HepG2 (cell line): ENCODE results near the gene CLN6. TPM values are rescaled to one million over a fixed set of nuclear protein-coding genes. Genes with fewer than 3 reads are reported as not detected.

Experiments
- ATAC-seq: fragments of 200-7000 bp; cut with Tn5 transposase; 3 replicates; pipeline ENCODE4 v1.9.1; 2020; ENCODE audit warnings: mild to moderate bottlenecking, moderate library complexity
- BruUV-seq: library from RNA; stranded (reverse); fragments of 400-500 nt; replicated peaks from 2 replicates; lab custom pipeline; 2021; lab: Mats Ljungman, UMichigan
- CTCF ChIA-PET: fragments of 300-600 bp; formaldehyde crosslinking; extraction: SDS; loops from one replicate; lab custom pipeline; 2021; ENCODE audit warnings: low total read pairs, inconsistent platforms, low intra/inter-chr PET ratio; lab: Yijun Ruan, JAX
- POLR2A ChIA-PET: fragments of 350-600 bp; sonication (Branson Sonifier 250); formaldehyde crosslinking; loops from one replicate; lab custom pipeline; 2020; ENCODE audit warnings: antibody characterized with exemption, inconsistent platforms; lab: Yijun Ruan, JAX
- DNase-seq: peaks from one replicate; pipeline ENCODE4 v3.0.0-alpha.2; 2015; ENCODE audit warnings: low spot score
- FAIRE-seq: peaks from 3 replicates; lab custom pipeline; 2011; peaks lifted over from hg19 to GRCh38; lab: Jason Lieb, UNC
- H2AFZ ChIP-seq: one replicate; pipeline ENCODE4 v1.6.1; 2011; ENCODE audit warnings: low read length, inconsistent platforms
- H3K27ac ChIP-seq: fragments of 300-600 bp; 3 replicates; pipeline ENCODE4 v1.8.0; 2011; ENCODE audit warnings: mixed run types, mild to moderate bottlenecking, mixed read lengths, low read length, inconsistent platforms; ENCODE audit not compliant: insufficient read depth; ENCODE audit errors: extremely low read length
- H3K27me3 ChIP-seq, 2 experiments: fragments of 200-600 bp in 1 of 2; 2 replicates in 1 of 2; 3 replicates in 1 of 2; pipeline versions ENCODE4 v1.6.0 to v1.8.0; 2011; ENCODE audit warnings: low read length in 2 of 2, mild to moderate bottlenecking in 2 of 2, moderate library complexity in 2 of 2, inconsistent platforms in 1 of 2; ENCODE audit not compliant: insufficient read depth in 2 of 2, control insufficient read depth in 1 of 2
- H3K36me3 ChIP-seq, 2 experiments: fragments of 200-600 bp in 1 of 2; replicated peaks in 1 of 2; 2 replicates in 1 of 2; 3 replicates in 1 of 2; pipeline versions ENCODE4 v1.5.1 to v1.8.0; 2011; ENCODE audit warnings: low read length in 2 of 2, inconsistent platforms in 1 of 2; ENCODE audit not compliant: insufficient read depth in 2 of 2, control insufficient read depth in 1 of 2
- H3K4me1 ChIP-seq: 2 replicates; pipeline ENCODE4 v1.5.1; 2012; ENCODE audit warnings: low read length, inconsistent platforms; ENCODE audit not compliant: insufficient read depth
- H3K4me2 ChIP-seq: 2 replicates; pipeline ENCODE4 v1.6.0; 2011; ENCODE audit warnings: low read depth, low read length, inconsistent platforms
- H3K4me3 ChIP-seq, 3 experiments: fragments of 200-600 bp in 1 of 3; sonication (generic), shearing (Covaris generic) in 1 of 3; replicated peaks in 1 of 3; 2 replicates each; pipeline ENCODE4 v1.5.1; 2011 to 2016; ENCODE audit warnings: low read length in 3 of 3, inconsistent platforms in 2 of 3, low read depth in 2 of 3, mild to moderate bottlenecking in 2 of 3, control low read depth in 1 of 3, mixed read lengths in 1 of 3; ENCODE audit not compliant: insufficient read depth in 1 of 3
- H3K79me2 ChIP-seq: one replicate; pipeline ENCODE4 v1.6.1; 2011; ENCODE audit warnings: low read length, inconsistent platforms; ENCODE audit not compliant: insufficient read depth
- H3K9ac ChIP-seq: 2 replicates; pipeline ENCODE4 v1.6.0; 2011; ENCODE audit warnings: mild to moderate bottlenecking, low read depth, low read length, inconsistent platforms; ENCODE audit not compliant: insufficient read depth
- H3K9me3 ChIP-seq: 2 replicates; pipeline ENCODE4 v1.5.1; 2012; ENCODE audit warnings: mild to moderate bottlenecking, low read length
- H4K20me1 ChIP-seq: 2 replicates; pipeline ENCODE4 v1.6.0; 2011; ENCODE audit warnings: inconsistent platforms, mild to moderate bottlenecking, low read length, moderate library complexity; ENCODE audit not compliant: insufficient read depth
- BCL6 ChIP-seq: IDR thresholded peaks from 2 replicates; pipeline ENCODE4 v1.6.1; 2016; ENCODE audit warnings: missing genetic modification reagents, missing compliant biosample characterization
- CAMTA2 ChIP-seq: sonication (generic); formaldehyde crosslinking; IDR thresholded peaks from 2 replicates; pipeline ENCODE4 v1.4.0; 2020; ENCODE audit warnings: mild to moderate bottlenecking, missing genetic modification reagents, borderline replicate concordance
- KLF16 ChIP-seq, 2 experiments: sonication (generic) in 1 of 2; formaldehyde crosslinking in 1 of 2; IDR thresholded peaks; 2 replicates each; pipeline versions ENCODE4 v1.6.1 to v1.8.0; 2016 to 2023; ENCODE audit warnings: missing genetic modification reagents in 2 of 2, missing compliant biosample characterization in 1 of 2
- MAFG ChIP-seq: sonication (generic); formaldehyde crosslinking; IDR thresholded peaks from 2 replicates; pipeline ENCODE4 v1.5.1; 2020; ENCODE audit warnings: mild to moderate bottlenecking, missing genetic modification reagents
- MTF1 ChIP-seq: sonication (generic); formaldehyde crosslinking; IDR thresholded peaks from 2 replicates; pipeline ENCODE4 v1.5.0; 2020; ENCODE audit warnings: missing genetic modification reagents
- NFATC3 ChIP-seq: sonication (generic); formaldehyde crosslinking; IDR thresholded peaks from 2 replicates; pipeline ENCODE4 v1.5.1; 2020; ENCODE audit warnings: mild to moderate bottlenecking, missing genetic modification reagents
- NFIB ChIP-seq: sonication (generic); formaldehyde crosslinking; IDR thresholded peaks from 2 replicates; pipeline ENCODE4 v1.9.0; 2021; ENCODE audit warnings: missing genetic modification reagents, mild to moderate bottlenecking, borderline replicate concordance
- PITX1 ChIP-seq: sonication (generic); formaldehyde crosslinking; IDR thresholded peaks from 2 replicates; pipeline ENCODE4 v1.5.1; 2020; ENCODE audit warnings: mild to moderate bottlenecking, missing genetic modification reagents
- RBFOX2 ChIP-seq: fragments of 200-400 bp; formaldehyde crosslinking; IDR thresholded peaks from 2 replicates; pipeline ENCODE4 v1.6.1; 2017; ENCODE audit warnings: low read depth, mild to moderate bottlenecking, low read length
- SMAD1 ChIP-seq: sonication (generic); formaldehyde crosslinking; IDR thresholded peaks from 2 replicates; pipeline ENCODE4 v1.4.0; 2020; ENCODE audit warnings: missing genetic modification reagents, low read depth, mild to moderate bottlenecking, borderline replicate concordance
- SPEN ChIP-seq: sonication (generic); formaldehyde crosslinking; IDR thresholded peaks from 2 replicates; pipeline ENCODE4 v1.5.1; 2020; ENCODE audit warnings: low read depth, mild to moderate bottlenecking, missing genetic modification reagents
- XRCC5 ChIP-seq: fragments of 200-400 bp; formaldehyde crosslinking; optimal IDR thresholded peaks from 2 replicates; pipeline ENCODE3; 2017; ENCODE audit warnings: mild to moderate bottlenecking, low read length
- ZBTB7A ChIP-seq: sonication (generic); formaldehyde crosslinking; IDR thresholded peaks from 2 replicates; pipeline ENCODE4 v1.8.0; 2022; ENCODE audit warnings: mild to moderate bottlenecking, missing genetic modification reagents
- ZBTB7B ChIP-seq: sonication (generic); formaldehyde crosslinking; IDR thresholded peaks from 2 replicates; pipeline ENCODE4 v1.4.0; 2020; ENCODE audit warnings: missing genetic modification reagents
- ZFP41 ChIP-seq: sonication (generic); formaldehyde crosslinking; IDR thresholded peaks from 2 replicates; pipeline ENCODE4 v1.4.0; 2020; ENCODE audit warnings: mild to moderate bottlenecking, missing genetic modification reagents, borderline replicate concordance
- ZFY ChIP-seq: sonication (generic); formaldehyde crosslinking; IDR thresholded peaks from 2 replicates; pipeline ENCODE4 v1.4.0; 2020; ENCODE audit warnings: missing genetic modification reagents
- ZNF124 ChIP-seq: sonication (generic); formaldehyde crosslinking; IDR thresholded peaks from 2 replicates; pipeline ENCODE4 v1.4.0; 2020; ENCODE audit warnings: missing genetic modification reagents
- ZNF331 ChIP-seq: sonication (generic); formaldehyde crosslinking; IDR thresholded peaks from 2 replicates; pipeline ENCODE4 v1.4.0; 2020; ENCODE audit warnings: missing genetic modification reagents
- ZNF44 ChIP-seq: sonication (generic); formaldehyde crosslinking; IDR thresholded peaks from 2 replicates; pipeline ENCODE4 v1.5.1; 2020; ENCODE audit warnings: mild to moderate bottlenecking, missing genetic modification reagents
- ZNF7 ChIP-seq: IDR thresholded peaks from 2 replicates; pipeline ENCODE4 v1.6.1; 2016; ENCODE audit warnings: missing biosample characterization, missing genetic modification reagents
- WGBS: methylation state at CpG from one replicate; pipeline ENCODE4 v1.1.6; 2017; ENCODE audit warnings: low lambda C conversion rate; 5-methylcytosine and 5-hydroxymethylcytosine counted together
- in situ Hi-C: cut with HindIII; loops from 2 replicates; pipeline ENCODE4 v1.10.0; 2017; ENCODE audit warnings: low pct_unique_long_range_greater_than_20kb; ENCODE audit not compliant: extremely low pct_ligation_motif_present
- intact Hi-C: fragments of 100-400 bp; cut with micrococcal nuclease; formaldehyde crosslinking; loops from one replicate; pipeline ENCODE4 v1.10.0; 2022; ENCODE audit not compliant: unreplicated experiment
- polyA plus RNA-seq, 8 experiments: library from polyadenylated mRNA; depleted of rRNA in 3 of 8; stranded (reverse) in 7 of 8; unstranded in 1 of 8; fragments of >200 nt; fragmentation: Illumina TruSeq in 4 of 8; extraction: Trizol in 4 of 8; gene quantifications; 2 replicates each; pipeline versions ENCODE4 v1.2.1 to v1.2.3, GENCODE V29; 2011 to 2016; ENCODE audit warnings: low read depth in 4 of 8, missing spikeins in 1 of 8, mixed read lengths in 1 of 8; ENCODE audit not compliant: insufficient read depth in 1 of 8
- total RNA-seq, 5 experiments: library from RNA; depleted of rRNA; stranded (reverse); fragments of >200 nt; fragmentation: Illumina TruSeq; extraction: Trizol; gene quantifications; 2 replicates each; pipeline ENCODE4 v1.2.3, GENCODE V29; 2016; ENCODE audit warnings: low read depth in 1 of 5
- TF ChIP-seq, protein P1 (sequence below): sonication (generic); formaldehyde crosslinking; IDR thresholded peaks from 2 replicates; pipeline ENCODE4 v1.8.1; 2023; ENCODE audit warnings: missing genetic modification reagents, inconsistent platforms, borderline replicate concordance
- TF ChIP-seq, protein P2 (sequence below): IDR thresholded peaks from 2 replicates; pipeline ENCODE4 v1.6.1; 2016
- TF ChIP-seq, protein P3 (sequence below): sonication (generic); formaldehyde crosslinking; IDR thresholded peaks from 2 replicates; pipeline ENCODE4 v1.8.0; 2022; ENCODE audit warnings: missing genetic modification reagents, low read depth, mild to moderate bottlenecking, borderline replicate concordance

Gene CLN6
- total and polyA plus RNA-seq, 2 of the 13 experiments (the other 11 are each of a cell fraction or from before 2014, with no cell fraction given) = 24.9 to 27.1 TPM

DNA sequence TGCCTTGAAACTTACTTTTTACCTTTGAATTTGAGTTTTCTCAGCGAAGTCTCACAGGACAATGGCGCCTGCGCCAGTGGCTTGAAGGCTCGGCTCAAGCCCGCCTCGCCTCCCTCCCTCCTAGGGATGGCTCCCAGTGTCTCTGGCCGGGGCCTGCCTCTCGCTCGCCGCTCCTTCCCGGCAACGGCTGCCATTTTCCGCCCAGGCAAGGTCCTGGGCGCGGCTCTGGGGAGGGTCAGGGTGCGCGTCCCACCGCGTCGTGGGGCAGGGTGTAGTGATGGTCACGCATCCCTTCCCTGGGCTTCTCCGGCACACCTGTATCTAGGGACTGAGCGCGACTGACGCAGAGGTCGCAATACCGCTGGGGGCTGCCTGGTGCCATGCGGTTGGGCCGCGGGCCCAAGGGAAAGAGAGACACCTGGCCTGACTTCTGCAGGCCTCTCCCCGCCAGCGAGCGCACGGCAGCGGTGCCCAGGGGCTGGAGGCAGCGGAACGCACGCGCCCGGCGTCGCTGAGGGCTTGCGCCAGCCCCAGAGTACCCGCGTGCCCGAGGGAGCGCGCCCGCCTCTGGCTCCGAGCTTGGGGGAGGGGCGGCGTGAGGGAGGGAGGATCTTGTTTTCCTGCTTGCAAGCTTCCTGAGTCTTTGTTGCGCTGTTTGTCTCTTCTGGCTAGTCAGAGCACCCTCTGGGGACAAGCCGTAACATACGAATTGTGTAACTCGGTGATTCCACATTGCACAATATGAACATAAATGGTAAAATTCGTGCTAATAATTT, 27.3 kb upstream of the CLN6 start:
- ChIA-PET POLR2A (interaction anchor here (1.0 to 1.2 kb wide), 2 partner anchors 15 to 20 kb away, joined by 5 to 10 read pairs; partner anchors contain the start of gene FEM1B), CTCF (no interaction called here)
- Histone ChIP-seq H3K79me2 (no peaks in the 10 kb centered on the region), H3K4me2 (peak overlapping the region; percentile 71), H3K4me1 (peaks cover 7% of the 10 kb centered on the region), H3K27me3 (0 out of 5 replicates have a peak, but pooled peaks cover 0 to 9% of the 10 kb centered on the region in 2 experiments), H3K4me3 (peak overlapping the region; percentile 33 to 57 (median 45)), H3K9ac (no peak overlapping the region), H2AFZ (peak overlapping the region; percentile 15), H3K9me3 (no peaks in the 10 kb centered on the region), H3K27ac (no peak overlapping the region), H4K20me1 (no peaks in the 10 kb centered on the region), H3K36me3 (no peaks in the 10 kb centered on the region)
- WGBS = 49% methylated on average over 52 of the region's 57 CpGs
- intact Hi-C loops (no loop called here), in situ Hi-C loops (loop anchor here (5.0 kb wide), 2 partner anchors 45 to 125 kb away; no protein-coding TSS in a partner anchor)
- FAIRE-seq (peak; percentile 34), DNase-seq (peak; percentile 56), ATAC-seq (peak; percentile 87)
- no TSS peak for BruUV-seq
- TF ChIP-seq ZBTB7B (CRISPR knock-in tag) (no peak), ZFP41 (CRISPR knock-in tag) (no peak), PITX1 (CRISPR knock-in tag) (no peak), ZNF44 (no peak), ZBTB7A (CRISPR knock-in tag) (no peak), ZNF124 (CRISPR knock-in tag) (no peak), ZNF331 (CRISPR knock-in tag) (peak; percentile 57; the same call in 1 of the 2 replicates), NFATC3 (CRISPR knock-in tag) (no peak), RBFOX2 (no peak), SPEN (CRISPR knock-in tag) (no peak), CAMTA2 (no peak), KLF16 (CRISPR knock-in tag; IDR thresholded peaks at IDR 0.05) (no peak), BCL6 (peak; percentile 40; the same call in 1 of the 2 replicates), XRCC5 (peak; percentile 44), SMAD1 (CRISPR knock-in tag) (no peak), MAFG (no peak), ZFY (CRISPR knock-in tag) (peak; percentile 53), NFIB (CRISPR knock-in tag) (no peak), MTF1 (CRISPR knock-in tag) (no peak), ZNF7 (CRISPR knock-in tag) (no peak)
- TF ChIP-seq, protein P1, sequence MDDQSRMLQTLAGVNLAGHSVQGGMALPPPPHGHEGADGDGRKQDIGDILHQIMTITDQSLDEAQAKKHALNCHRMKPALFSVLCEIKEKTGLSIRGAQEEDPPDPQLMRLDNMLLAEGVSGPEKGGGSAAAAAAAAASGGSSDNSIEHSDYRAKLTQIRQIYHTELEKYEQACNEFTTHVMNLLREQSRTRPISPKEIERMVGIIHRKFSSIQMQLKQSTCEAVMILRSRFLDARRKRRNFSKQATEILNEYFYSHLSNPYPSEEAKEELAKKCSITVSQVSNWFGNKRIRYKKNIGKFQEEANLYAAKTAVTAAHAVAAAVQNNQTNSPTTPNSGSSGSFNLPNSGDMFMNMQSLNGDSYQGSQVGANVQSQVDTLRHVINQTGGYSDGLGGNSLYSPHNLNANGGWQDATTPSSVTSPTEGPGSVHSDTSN = no peak
- TF ChIP-seq, protein P2, sequence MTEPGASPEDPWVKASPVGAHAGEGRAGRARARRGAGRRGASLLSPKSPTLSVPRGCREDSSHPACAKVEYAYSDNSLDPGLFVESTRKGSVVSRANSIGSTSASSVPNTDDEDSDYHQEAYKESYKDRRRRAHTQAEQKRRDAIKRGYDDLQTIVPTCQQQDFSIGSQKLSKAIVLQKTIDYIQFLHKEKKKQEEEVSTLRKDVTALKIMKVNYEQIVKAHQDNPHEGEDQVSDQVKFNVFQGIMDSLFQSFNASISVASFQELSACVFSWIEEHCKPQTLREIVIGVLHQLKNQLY (CRISPR knock-in tag) = no peak
- TF ChIP-seq, protein P3, sequence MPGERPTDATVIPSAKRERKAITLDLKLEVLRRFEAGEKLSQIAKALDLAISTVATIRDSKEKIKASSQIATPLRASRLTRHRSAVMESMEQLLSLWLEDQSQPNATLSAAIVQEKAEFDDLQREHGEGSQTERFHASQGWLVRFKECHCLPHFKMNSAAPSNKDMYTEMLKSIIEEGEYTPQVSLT = no peak
